Keratinocyte (primary cell): ENCODE measurements around the gene C12orf75.

Source experiments
- EZH2 ChIP-seq: IDR thresholded peaks from one replicate; pipeline ENCODE4 v1.6.1; 2012; ENCODE audit warnings: inconsistent platforms, mild to moderate bottlenecking, low read length, moderate library complexity
- TF ChIP-seq, protein P1 (sequence below), 3 experiments: IDR thresholded peaks in 1 of 3; conservative IDR thresholded peaks in 1 of 3; optimal IDR thresholded peaks in 1 of 3; 2 replicates in 2 of 3; 3 replicates in 1 of 3; pipeline versions ENCODE3 to v1.5.1; 2011; ENCODE audit warnings: low read length in 3 of 3, mild to moderate bottlenecking in 3 of 3, moderate library complexity in 2 of 3, control low read depth in 1 of 3, inconsistent platforms in 1 of 3; ENCODE audit not compliant: insufficient read depth in 2 of 3; ENCODE audit errors: extremely low read depth in 1 of 3

DNA sequence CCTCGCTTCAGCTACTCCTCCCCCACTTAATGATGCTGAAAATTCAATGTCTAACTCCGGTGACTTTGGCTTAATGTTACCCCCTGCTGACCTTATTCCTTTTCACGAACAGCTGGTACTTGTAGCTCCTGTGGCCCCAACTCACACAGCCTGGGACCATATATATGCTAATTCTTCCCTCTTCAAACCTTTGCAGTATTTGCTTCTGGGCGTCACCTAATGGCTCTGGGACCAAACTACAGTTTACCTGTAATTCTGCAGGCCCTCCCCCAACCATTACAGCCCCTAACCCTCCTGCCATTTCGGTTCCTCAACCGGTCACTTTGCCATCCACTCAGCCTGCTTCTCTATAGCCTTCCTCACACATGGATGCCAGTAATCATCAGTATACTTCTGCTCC is 29.6 kb upstream of the C12orf75 start:
- TF ChIP-seq, protein P1, sequence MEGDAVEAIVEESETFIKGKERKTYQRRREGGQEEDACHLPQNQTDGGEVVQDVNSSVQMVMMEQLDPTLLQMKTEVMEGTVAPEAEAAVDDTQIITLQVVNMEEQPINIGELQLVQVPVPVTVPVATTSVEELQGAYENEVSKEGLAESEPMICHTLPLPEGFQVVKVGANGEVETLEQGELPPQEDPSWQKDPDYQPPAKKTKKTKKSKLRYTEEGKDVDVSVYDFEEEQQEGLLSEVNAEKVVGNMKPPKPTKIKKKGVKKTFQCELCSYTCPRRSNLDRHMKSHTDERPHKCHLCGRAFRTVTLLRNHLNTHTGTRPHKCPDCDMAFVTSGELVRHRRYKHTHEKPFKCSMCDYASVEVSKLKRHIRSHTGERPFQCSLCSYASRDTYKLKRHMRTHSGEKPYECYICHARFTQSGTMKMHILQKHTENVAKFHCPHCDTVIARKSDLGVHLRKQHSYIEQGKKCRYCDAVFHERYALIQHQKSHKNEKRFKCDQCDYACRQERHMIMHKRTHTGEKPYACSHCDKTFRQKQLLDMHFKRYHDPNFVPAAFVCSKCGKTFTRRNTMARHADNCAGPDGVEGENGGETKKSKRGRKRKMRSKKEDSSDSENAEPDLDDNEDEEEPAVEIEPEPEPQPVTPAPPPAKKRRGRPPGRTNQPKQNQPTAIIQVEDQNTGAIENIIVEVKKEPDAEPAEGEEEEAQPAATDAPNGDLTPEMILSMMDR (optimal IDR thresholded peaks at IDR 0.05 in 1 of 3, IDR thresholded peaks at IDR 0.05 in 1 of 3, conservative IDR thresholded peaks at IDR 0.05 in 1 of 3; ENCODE audit: extremely low read depth in 1 of 3, insufficient read depth in 2 of 3, low read length in 3 of 3), result no peak
- TF ChIP-seq EZH2, result no peak
